Activated CD4-positive, alpha-beta T cell treated with anti-CD3 and anti-CD28 coated beads, Interleukin-2, amount 50 U/mL, for 4 hours (primary cell): ENCODE results near the gene PIM3.
A peak's percentile ranks its signal among the peaks of the same experiment; 100 is the strongest.
"Not testable (repeated sequence)": the region's sequence is repeated elsewhere in the genome, so short reads cannot be mapped to it uniquely, and the experiment has no call there.

Source experiments
- DNase-seq, 2 experiments: peaks; one replicate each; pipeline ENCODE4 v3.0.0-alpha.2; 2020

Gene PIM3

GRCh38 chr22:49968831-49969661 is 8.5 kb downstream of the PIM3 start:
- no peak for DNase-seq

GRCh38 chr22:49969751-49970527 is 9.4 kb downstream of the PIM3 start:
- DNase-seq = no peak

- peak; percentile 97 to 99 for DNase-seq
Measured at GRCh38 chr22:49970528-49971231, 10.1 kb downstream of the PIM3 start.

- peak; percentile 71 to 77 for DNase-seq
Measured at GRCh38 chr22:49971232-49972162, 10.9 kb downstream of the PIM3 start.

- no peak for DNase-seq
Measured at GRCh38 chr22:49972163-49973017, 11.8 kb downstream of the PIM3 start.

- DNase-seq = no peak
Measured at GRCh38 chr22:49973018-49973961, 12.7 kb downstream of the PIM3 start.

GRCh38 chr22:49975543-49976389 is 15.2 kb downstream of the PIM3 start:
- peak; percentile 38 to 53 for DNase-seq

- DNase-seq = peak; percentile 57 to 69
Measured at GRCh38 chr22:49976439-49977175, 16.0 kb downstream of the PIM3 start.

- peak in 1 of 2 experiments; percentile 0 for DNase-seq
Measured at GRCh38 chr22:49977578-49977977, 17.0 kb downstream of the PIM3 start.

- DNase-seq = no peak
Measured at GRCh38 chr22:49979587-49980264, 19.2 kb downstream of the PIM3 start.

- not testable (repeated sequence) for DNase-seq
Measured at GRCh38 chr22:49981799-49982198, 21.2 kb downstream of the PIM3 start.

GRCh38 chr22:49983148-49984042 is 22.8 kb downstream of the PIM3 start:
- DNase-seq = peak; percentile 30 to 33

- no peak for DNase-seq
Measured at GRCh38 chr22:49986325-49986724, 25.8 kb downstream of the PIM3 start.

- not testable (repeated sequence) for DNase-seq
Measured at GRCh38 chr22:49989826-49990225, 29.3 kb downstream of the PIM3 start.

- DNase-seq = no peak
Measured at GRCh38 chr22:49991167-49991566, 30.6 kb downstream of the PIM3 start.

GRCh38 chr22:49991907-49992533 is 31.4 kb downstream of the PIM3 start:
- no peak for DNase-seq
